Endometrial microvascular endothelial cells (primary cell): Measurements from ENCODE around the gene COL19A1. TPM values are rescaled to one million over a fixed set of nuclear protein-coding genes. Genes with fewer than 3 reads are reported as not detected.

Source experiments
- in situ Hi-C: cut with HindIII; loops from 2 replicates; pipeline ENCODE4 v1.10.0; 2017; ENCODE audit warnings: low sequenced_read_pairs, low pct_unique_long_range_greater_than_20kb; ENCODE audit errors: inconsistent ontology term
- total RNA-seq: library from RNA; depleted of rRNA; stranded (reverse); fragments of >200 nt; gene quantifications from one replicate; pipeline ENCODE4 v1.2.3, GENCODE V29; 2015; ENCODE audit errors: inconsistent ontology term

The COL19A1 gene
- total RNA-seq, 1 donor from 2014 or later, result not detected

- in situ Hi-C loops, result no loop called here
Observed at GRCh38 chr6:70225055-70225454, 358.7 kb downstream of the COL19A1 start.

GRCh38 chr6:70231311-70231710, 365.0 kb downstream of the COL19A1 start:
- in situ Hi-C loops, result no loop called here

DNA sequence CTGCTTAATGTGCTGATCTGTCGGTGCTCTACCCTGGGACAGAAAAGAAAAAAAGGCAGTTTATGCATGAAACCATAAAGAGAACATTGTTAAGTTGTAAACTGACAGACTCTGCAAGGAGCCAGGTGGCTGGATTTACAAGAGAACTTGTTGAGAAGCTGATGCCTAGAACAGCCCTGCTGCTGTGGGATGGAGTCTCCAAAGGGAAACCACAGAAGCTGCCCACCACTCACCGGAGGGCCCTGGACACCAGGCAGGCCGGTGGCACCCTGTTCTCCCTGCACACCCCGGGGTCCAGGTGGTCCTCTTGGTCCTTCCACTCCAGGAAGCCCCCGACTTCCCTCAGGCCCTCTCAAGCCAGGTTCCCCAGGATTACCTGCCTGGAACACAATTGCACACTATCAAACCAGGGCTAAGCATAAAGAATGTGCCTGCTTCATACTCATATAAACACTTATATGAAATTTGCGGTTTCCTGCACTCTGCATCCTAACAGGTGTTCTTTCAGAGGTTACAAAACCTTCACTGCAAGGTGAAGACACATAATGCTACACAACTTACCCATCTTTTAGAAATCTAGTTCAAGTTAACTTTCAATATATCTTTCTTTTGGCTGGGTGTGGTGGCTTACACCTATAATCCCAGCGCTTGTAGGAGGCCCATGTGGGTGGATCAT, 368.3 kb downstream of the COL19A1 start:
- in situ Hi-C loops, result no loop called here

GRCh38 chr6:70236343-70236742, 370.0 kb downstream of the COL19A1 start:
- in situ Hi-C loops, result no loop called here

DNA sequence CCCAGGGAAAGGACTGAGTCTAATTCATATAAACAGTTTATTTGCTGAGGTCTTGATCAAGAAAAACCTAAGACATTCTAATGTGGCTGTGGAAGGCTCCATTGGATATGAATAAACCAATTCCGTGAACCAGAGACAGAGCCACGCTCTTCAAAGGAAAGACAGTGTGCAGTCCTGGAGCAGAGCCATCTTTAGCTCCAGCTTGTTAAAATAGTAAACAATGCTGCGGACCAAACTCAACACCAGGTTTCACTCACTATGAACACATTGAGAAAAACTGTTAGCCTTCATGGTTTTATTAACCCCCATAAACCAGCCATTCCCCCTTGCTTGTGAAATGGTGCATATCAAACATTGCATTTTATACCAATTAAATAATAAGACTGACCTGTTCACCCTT, 374.7 kb downstream of the COL19A1 start:
- in situ Hi-C loops, result no loop called here

GRCh38 chr6:70241991-70242420, 375.6 kb downstream of the COL19A1 start:
- in situ Hi-C loops, result no loop called here

DNA sequence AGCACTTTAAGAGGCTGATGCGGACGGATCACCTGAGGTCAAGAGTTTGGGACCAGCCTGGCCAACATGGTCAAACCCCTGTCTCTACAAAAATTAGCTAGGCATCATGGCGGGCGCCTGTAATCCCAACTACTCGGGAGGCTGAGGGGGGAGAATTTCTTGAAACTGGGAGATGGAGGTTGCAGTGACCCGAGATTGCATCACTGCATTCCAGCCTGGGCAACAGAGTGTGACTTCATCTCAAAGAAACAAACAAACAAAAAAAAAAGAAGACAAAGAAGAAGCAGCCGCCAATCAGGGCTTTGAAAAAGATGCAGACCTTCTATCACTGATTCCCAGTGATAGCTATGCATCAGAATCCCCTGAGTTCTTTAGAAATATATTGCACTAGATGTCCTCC, 379.8 kb downstream of the COL19A1 start:
- in situ Hi-C loops, result no loop called here

DNA sequence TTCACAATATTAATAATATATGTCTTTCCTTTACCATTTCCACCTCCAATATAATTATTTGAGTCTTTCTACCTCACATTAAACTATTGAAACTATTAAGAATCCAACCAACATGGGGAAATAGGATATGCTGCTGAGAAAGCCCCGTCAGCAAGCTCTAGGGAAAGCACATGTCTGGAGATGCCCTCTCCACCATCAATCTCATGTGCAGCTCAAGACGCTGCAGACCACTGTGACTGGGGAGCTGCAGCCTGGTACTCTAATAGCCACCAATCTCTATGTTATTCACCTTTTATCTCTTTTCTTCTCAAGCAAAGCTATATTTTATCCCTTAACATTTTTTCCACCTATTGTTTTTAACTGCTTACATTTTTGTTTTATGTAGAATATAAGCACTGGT, 386.2 kb downstream of the COL19A1 start:
- in situ Hi-C loops, result no loop called here

DNA sequence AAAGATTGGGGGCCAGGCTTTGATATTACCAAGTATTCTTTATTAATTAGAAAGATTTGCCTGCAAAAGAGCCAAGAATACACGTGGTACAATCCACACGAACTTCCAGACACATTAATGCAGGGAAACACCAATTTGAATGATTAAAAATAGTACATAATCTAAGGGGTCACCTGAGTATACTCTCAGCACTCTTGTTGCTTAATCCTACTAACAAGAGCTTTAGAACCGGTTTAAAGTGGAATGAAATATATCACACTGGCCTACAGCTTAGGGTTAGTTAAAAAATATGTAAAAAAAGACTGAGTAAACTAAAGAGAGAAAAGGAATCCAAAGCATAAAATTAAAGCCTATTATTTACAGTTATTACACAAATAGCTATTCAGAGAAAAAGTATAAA, 387.6 kb downstream of the COL19A1 start:
- in situ Hi-C loops, result no loop called here

GRCh38 chr6:70254784-70255183, 388.4 kb downstream of the COL19A1 start:
- in situ Hi-C loops, result no loop called here

- in situ Hi-C loops, result no loop called here
Observed at GRCh38 chr6:70257768-70258273, 391.5 kb downstream of the COL19A1 start.

DNA sequence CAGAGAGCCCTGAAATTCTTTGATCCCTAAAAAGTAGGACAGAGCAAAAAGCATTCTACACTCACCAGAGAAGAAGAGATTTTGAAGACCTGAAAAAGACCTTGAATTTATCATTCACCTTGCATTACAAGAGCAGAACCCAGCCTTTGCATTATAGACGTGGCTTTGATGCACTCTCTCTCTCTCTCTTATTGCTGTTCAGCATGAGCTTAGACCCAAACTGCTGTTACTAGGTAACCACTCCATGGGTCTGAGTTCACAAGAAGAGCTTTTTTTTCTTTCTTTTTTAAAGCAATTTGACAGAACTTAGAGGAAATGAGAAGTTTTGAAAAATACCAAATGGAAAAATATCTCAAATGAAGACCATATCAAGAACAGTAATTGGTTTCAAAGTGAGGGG, 392.1 kb downstream of the COL19A1 start:
- in situ Hi-C loops, result no loop called here

Other genes starting within 250 kb of the COL19A1 start
- 23.4 TPM for gene LMBRD1, start 69.5 kb upstream of the COL19A1 start, total RNA-seq